Tibial nerve (tissue), 4 donors: ENCODE data around the gene SHROOM3.

Experiments used
- CTCF ChIP-seq, 5 experiments: fragments of 200-600 bp in 3 of 5; fragments of 450-650 bp in 2 of 5; sonication (generic) in 3 of 5; IDR thresholded peaks; one replicate each; pipeline ENCODE4 v1.5.1; 2016 to 2019; ENCODE audit warnings: antibody characterized with exemption in 5 of 5, mild to moderate bottlenecking in 3 of 5, moderate library complexity in 2 of 5
- EP300 ChIP-seq, 2 donors: sonication (generic); formaldehyde crosslinking; IDR thresholded peaks; one replicate each; pipeline ENCODE4 v1.6.1; 2017; ENCODE audit warnings: antibody characterized with exemption in 2 of 2, mild to moderate bottlenecking in 1 of 2
- POLR2A ChIP-seq, 2 donors: fragments of 450-650 bp; IDR thresholded peaks; one replicate each; pipeline ENCODE4 v1.6.1; 2017; ENCODE audit warnings: antibody characterized with exemption in 2 of 2, mild to moderate bottlenecking in 2 of 2, moderate library complexity in 2 of 2

GRCh38 chr4:76714226-76714625 is 279.2 kb downstream of the SHROOM3 start:
- TF ChIP-seq CTCF (IDR thresholded peaks at IDR 0.05) (no peak), POLR2A (IDR thresholded peaks at IDR 0.05) (no peak), EP300 (IDR thresholded peaks at IDR 0.05) (no peak)
